Neuronal stem cell (in vitro differentiated cells): ENCODE data around the gene PER3.

Source experiments
- DNase-seq: peaks from one replicate; pipeline ENCODE4 v3.0.0-alpha.2; 2013; ENCODE audit warnings: low spot score
- H2AFZ ChIP-seq: one replicate; pipeline ENCODE4 v1.6.1; 2013; ENCODE audit warnings: mild to moderate bottlenecking, low read length, inconsistent platforms
- H2AK5ac ChIP-seq: 2 replicates; pipeline ENCODE4 v1.6.1; 2013; ENCODE audit warnings: low read depth, mild to moderate bottlenecking, inconsistent platforms, low read length, moderate library complexity, mixed read lengths
- H2BK120ac ChIP-seq: 2 replicates; pipeline ENCODE4 v1.6.1; 2013; ENCODE audit warnings: low read depth, mild to moderate bottlenecking, inconsistent platforms, low read length, moderate library complexity, mixed read lengths
- H2BK12ac ChIP-seq: one replicate; pipeline ENCODE4 v1.6.1; 2013; ENCODE audit warnings: low read length, inconsistent platforms
- H2BK15ac ChIP-seq: 2 replicates; pipeline ENCODE4 v1.6.1; 2013; ENCODE audit warnings: mild to moderate bottlenecking, low read length, inconsistent platforms, mixed read lengths
- H2BK5ac ChIP-seq: one replicate; pipeline ENCODE4 v1.6.1; 2013; ENCODE audit warnings: inconsistent platforms, mild to moderate bottlenecking, low read length, moderate library complexity
- H3K14ac ChIP-seq: one replicate; pipeline ENCODE4 v1.6.1; 2013; ENCODE audit warnings: low read length, inconsistent platforms
- H3K18ac ChIP-seq: 2 replicates; pipeline ENCODE4 v1.6.1; 2013; ENCODE audit warnings: low read length, inconsistent platforms
- H3K23ac ChIP-seq: 2 replicates; pipeline ENCODE4 v1.6.1; 2013; ENCODE audit warnings: low read depth, mild to moderate bottlenecking, mixed read lengths, low read length, inconsistent platforms; ENCODE audit not compliant: poor library complexity
- H3K27ac ChIP-seq: replicated peaks from 3 replicates; pipeline ENCODE4 v1.5.1; 2013; ENCODE audit warnings: low read length, inconsistent platforms
- H3K27me3 ChIP-seq, 3 experiments: 2 replicates each; pipeline ENCODE4 v1.6.1; 2013; ENCODE audit warnings: low read length in 3 of 3, mild to moderate bottlenecking in 2 of 3, inconsistent platforms in 1 of 3, low read depth in 1 of 3, mixed read lengths in 1 of 3, moderate library complexity in 1 of 3; ENCODE audit not compliant: control insufficient read depth in 3 of 3, insufficient read depth in 3 of 3
- H3K36me3 ChIP-seq, 2 donors: replicated peaks in 1 of 2; 2 replicates each; pipeline ENCODE4 v1.6.1; 2013; ENCODE audit warnings: low read length in 2 of 2; ENCODE audit not compliant: control insufficient read depth in 2 of 2, insufficient read depth in 2 of 2
- H3K4ac ChIP-seq: 2 replicates; pipeline ENCODE4 v1.6.1; 2013; ENCODE audit warnings: inconsistent platforms, mild to moderate bottlenecking, low read length, moderate library complexity
- H3K4me1 ChIP-seq, 2 donors: 1 replicate in 1 of 2; 2 replicates in 1 of 2; pipeline ENCODE4 v1.6.1; 2013; ENCODE audit warnings: low read length in 2 of 2, low read depth in 1 of 2; ENCODE audit not compliant: control insufficient read depth in 2 of 2, insufficient read depth in 1 of 2
- H3K4me2 ChIP-seq: one replicate; pipeline ENCODE4 v1.6.1; 2013; ENCODE audit warnings: mild to moderate bottlenecking, low read length, inconsistent platforms; ENCODE audit not compliant: insufficient read depth, poor library complexity, severe bottlenecking
- H3K4me3 ChIP-seq, 2 donors: 2 replicates each; pipeline ENCODE4 v1.5.1; 2013; ENCODE audit warnings: low read length in 2 of 2, mild to moderate bottlenecking in 2 of 2, inconsistent platforms in 1 of 2, moderate library complexity in 1 of 2
- H3K79me1 ChIP-seq: one replicate; pipeline ENCODE4 v1.6.1; 2013; ENCODE audit warnings: low read depth, mild to moderate bottlenecking, inconsistent platforms, low read length, moderate library complexity
- H3K9ac ChIP-seq: one replicate; pipeline ENCODE4 v1.6.1; 2013; ENCODE audit warnings: mild to moderate bottlenecking, low read depth, low read length, inconsistent platforms; ENCODE audit not compliant: poor library complexity
- H3K9me3 ChIP-seq, 2 donors: replicated peaks in 1 of 2; 2 replicates each; pipeline versions ENCODE3 to v1.6.1; 2013; ENCODE audit warnings: low read length in 2 of 2, mild to moderate bottlenecking in 2 of 2, inconsistent platforms in 1 of 2, low read depth in 1 of 2, mixed read lengths in 1 of 2, moderate library complexity in 1 of 2; ENCODE audit not compliant: control insufficient read depth in 2 of 2, insufficient read depth in 1 of 2
- H4K8ac ChIP-seq: one replicate; pipeline ENCODE4 v1.6.1; 2013; ENCODE audit warnings: low read depth, mild to moderate bottlenecking, inconsistent platforms, low read length, moderate library complexity
- H4K91ac ChIP-seq: one replicate; pipeline ENCODE4 v1.6.1; 2013; ENCODE audit warnings: low read length, low read depth, mild to moderate bottlenecking, inconsistent platforms; ENCODE audit not compliant: poor library complexity
- WGBS, 2 donors: extraction: QIAGEN DNeasy Blood & Tissue Kit; methylation state at CpG; one replicate each; pipeline ENCODE4 v1.1.7; 2013; ENCODE audit warnings: missing lambda C conversion rate in 2 of 2, mixed read lengths in 1 of 2; ENCODE audit not compliant: insufficient read length in 2 of 2, insufficient replicate concordance in 1 of 2; ENCODE audit errors: extremely low coverage in 2 of 2; 5-methylcytosine and 5-hydroxymethylcytosine counted together

PER3 gene

GRCh38 chr1:7859406-7859805 is 75.3 kb downstream of the PER3 start:
- H2BK15ac ChIP-seq = no peak overlapping the region
- H3K36me3 ChIP-seq = no peaks in the 10 kb centered on the region
- H3K9me3 ChIP-seq = no peaks in the 10 kb centered on the region
- H3K4me2 ChIP-seq = no peak overlapping the region
- no peak overlapping the region for H2BK5ac ChIP-seq
- no peak for DNase-seq
- H3K9ac ChIP-seq = no peak overlapping the region
- no CpG with 5 or more reads among the region's 7 CpGs for WGBS, 2 donors
- H3K27me3 ChIP-seq = no peaks in the 10 kb centered on the region
- no peak overlapping the region for H2AFZ ChIP-seq
- H3K4me3 ChIP-seq = no peak overlapping the region
- H3K4ac ChIP-seq = no peak overlapping the region
- H2BK12ac ChIP-seq = no peak overlapping the region
- H3K18ac ChIP-seq = no peak overlapping the region
- H3K27ac ChIP-seq = no peak overlapping the region
- peaks cover 2 to 3% of the 10 kb centered on the region in 2 donors for H3K4me1 ChIP-seq
- no peak overlapping the region for H3K14ac ChIP-seq
- H4K8ac ChIP-seq = no peak overlapping the region
- no peak overlapping the region for H2BK120ac ChIP-seq
- H3K23ac ChIP-seq = no peak overlapping the region
- no peak overlapping the region for H2AK5ac ChIP-seq
- H4K91ac ChIP-seq = no peak overlapping the region
- no peaks in the 10 kb centered on the region for H3K79me1 ChIP-seq

GRCh38 chr1:7860130-7860529 is 76.0 kb downstream of the PER3 start:
- no peak overlapping the region for H3K9ac ChIP-seq
- H4K91ac ChIP-seq = no peak overlapping the region
- no peak overlapping the region for H2AFZ ChIP-seq
- no peaks in the 10 kb centered on the region for H3K79me1 ChIP-seq
- H3K23ac ChIP-seq = no peak overlapping the region
- H2AK5ac ChIP-seq = no peak overlapping the region
- H2BK5ac ChIP-seq = no peak overlapping the region
- no peak overlapping the region for H3K4ac ChIP-seq
- no peaks in the 10 kb centered on the region for H3K9me3 ChIP-seq
- no peak overlapping the region for H2BK15ac ChIP-seq
- H3K27me3 ChIP-seq = no peaks in the 10 kb centered on the region
- H2BK120ac ChIP-seq = no peak overlapping the region
- H4K8ac ChIP-seq = no peak overlapping the region
- H3K14ac ChIP-seq = no peak overlapping the region
- no peak for DNase-seq
- no peak overlapping the region for H3K18ac ChIP-seq
- no CpG with 5 or more reads among the region's 9 CpGs for WGBS, 2 donors
- no peak overlapping the region for H3K27ac ChIP-seq
- no peak overlapping the region for H3K4me3 ChIP-seq
- H3K4me1 ChIP-seq = peaks cover 2 to 3% of the 10 kb centered on the region in 2 donors
- H2BK12ac ChIP-seq = no peak overlapping the region
- no peak overlapping the region for H3K4me2 ChIP-seq
- H3K36me3 ChIP-seq = no peaks in the 10 kb centered on the region

GRCh38 chr1:7861452-7861851 is 77.4 kb downstream of the PER3 start:
- peak overlapping the region; percentile 32 for H3K18ac ChIP-seq
- H2BK12ac ChIP-seq = no peak overlapping the region
- no peak overlapping the region for H3K9ac ChIP-seq
- H3K14ac ChIP-seq = no peak overlapping the region
- DNase-seq = no peak
- no peak overlapping the region for H3K4ac ChIP-seq
- H2BK15ac ChIP-seq = no peak overlapping the region
- no peak overlapping the region for H3K4me2 ChIP-seq
- no peaks in the 10 kb centered on the region for H3K9me3 ChIP-seq
- H3K79me1 ChIP-seq = no peaks in the 10 kb centered on the region
- peaks cover 2 to 3% of the 10 kb centered on the region in 2 donors for H3K4me1 ChIP-seq
- no peak overlapping the region for H4K8ac ChIP-seq
- no peaks in the 10 kb centered on the region for H3K36me3 ChIP-seq
- H2BK5ac ChIP-seq = no peak overlapping the region
- no peak overlapping the region for H2AFZ ChIP-seq
- H3K27me3 ChIP-seq = no peaks in the 10 kb centered on the region
- H3K27ac ChIP-seq = no peak overlapping the region
- no peak overlapping the region for H3K4me3 ChIP-seq
- WGBS, 2 donors = no CpG with 5 or more reads among the region's 15 CpGs
- H4K91ac ChIP-seq = no peak overlapping the region
- no peak overlapping the region for H2AK5ac ChIP-seq
- H3K23ac ChIP-seq = peak overlapping the region; percentile 18
- no peak overlapping the region for H2BK120ac ChIP-seq

- H3K4ac ChIP-seq = no peak overlapping the region
- H3K4me1 ChIP-seq = peaks cover 2 to 3% of the 10 kb centered on the region in 2 donors
- no peak overlapping the region for H3K27ac ChIP-seq
- H3K4me2 ChIP-seq = no peak overlapping the region
- no CpG with 5 or more reads among the region's 17 CpGs for WGBS, 2 donors
- no peak overlapping the region for H2BK120ac ChIP-seq
- H3K14ac ChIP-seq = no peak overlapping the region
- no peaks in the 10 kb centered on the region for H3K9me3 ChIP-seq
- no peak overlapping the region for H2BK12ac ChIP-seq
- no peak overlapping the region for H3K4me3 ChIP-seq
- no peak overlapping the region for H2AFZ ChIP-seq
- H4K91ac ChIP-seq = no peak overlapping the region
- H3K9ac ChIP-seq = no peak overlapping the region
- H3K27me3 ChIP-seq = no peaks in the 10 kb centered on the region
- no peak for DNase-seq
- no peak overlapping the region for H2BK5ac ChIP-seq
- H3K18ac ChIP-seq = no peak overlapping the region
- H3K36me3 ChIP-seq = no peaks in the 10 kb centered on the region
- H2BK15ac ChIP-seq = no peak overlapping the region
- no peak overlapping the region for H3K23ac ChIP-seq
- H4K8ac ChIP-seq = no peak overlapping the region
- no peaks in the 10 kb centered on the region for H3K79me1 ChIP-seq
- H2AK5ac ChIP-seq = no peak overlapping the region
Measured at GRCh38 chr1:7862211-7863060, 78.3 kb downstream of the PER3 start.
